HG02852 (cell line): ENCODE measurements around the gene KCNJ6.
"Not testable (repeated sequence)": the region's sequence is repeated elsewhere in the genome, so short reads cannot be mapped to it uniquely, and the experiment has no call there.

ENCODE experiments used
- ATAC-seq: cut with Tn5 transposase; IDR thresholded peaks from one replicate; pipeline ENCODE4 v1.9.1; 2021; ENCODE audit warnings: mild to moderate bottlenecking, moderate library complexity; ENCODE audit not compliant: unreplicated experiment

KCNJ6 gene

DNA sequence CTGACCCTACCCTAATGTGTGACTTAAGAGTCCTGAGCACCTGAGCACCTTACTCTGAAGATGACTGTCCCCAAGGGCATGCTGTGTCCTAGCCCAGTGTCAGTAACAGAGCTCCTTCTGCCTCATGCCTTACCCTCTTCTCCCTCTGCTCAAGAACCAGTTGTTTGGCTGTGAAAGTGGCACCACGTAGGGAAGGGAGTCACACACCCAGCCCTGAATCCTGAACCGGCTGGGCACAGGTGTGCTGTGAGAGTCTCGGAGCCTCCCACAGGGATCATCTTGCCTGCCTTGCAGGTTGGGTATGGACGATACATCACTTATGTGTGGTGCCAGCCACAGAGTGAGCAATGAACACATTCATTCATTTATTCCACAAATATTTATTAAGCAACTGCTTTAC is 329.1 kb downstream of the KCNJ6 start:
- no peak for ATAC-seq

DNA sequence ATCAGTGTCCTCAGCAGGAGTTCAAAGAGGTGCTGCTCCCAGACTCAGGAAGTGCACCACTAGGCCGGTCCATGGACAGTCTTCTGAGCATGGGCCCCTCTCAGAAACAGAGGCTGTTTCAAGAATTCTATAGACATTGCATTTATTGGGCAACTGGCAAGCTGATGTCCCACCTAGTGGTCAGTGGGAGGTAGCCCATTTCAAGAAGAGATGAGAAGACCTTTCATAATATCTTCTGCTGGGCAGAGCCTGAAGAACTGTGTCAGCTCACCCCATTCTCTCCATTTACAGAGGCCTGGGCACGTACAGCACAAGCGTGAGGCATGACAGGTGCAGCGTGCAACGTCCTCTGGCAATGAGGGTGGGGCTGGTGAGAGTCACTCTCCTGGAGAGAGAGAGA is 333.7 kb downstream of the KCNJ6 start:
- ATAC-seq = no peak

DNA sequence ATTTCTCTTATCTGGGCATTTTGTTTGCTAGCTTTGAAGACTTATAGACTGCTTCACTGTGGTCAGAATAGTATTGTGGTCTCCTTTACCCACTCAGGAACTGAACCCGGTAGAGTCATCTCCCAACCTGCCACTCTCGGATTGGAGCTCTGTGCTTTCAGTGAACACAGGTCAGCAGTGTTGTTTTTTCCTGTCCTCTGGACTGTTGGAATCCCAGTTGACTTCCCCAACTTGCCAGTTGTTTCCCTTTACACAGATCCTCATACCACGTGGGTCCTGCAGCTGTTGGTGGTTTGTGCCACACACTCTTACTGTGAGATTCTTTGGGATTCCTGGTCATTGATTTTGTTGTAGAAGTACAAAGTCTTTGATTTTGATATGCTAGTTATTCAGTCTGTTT is 335.6 kb downstream of the KCNJ6 start:
- ATAC-seq = no peak

DNA sequence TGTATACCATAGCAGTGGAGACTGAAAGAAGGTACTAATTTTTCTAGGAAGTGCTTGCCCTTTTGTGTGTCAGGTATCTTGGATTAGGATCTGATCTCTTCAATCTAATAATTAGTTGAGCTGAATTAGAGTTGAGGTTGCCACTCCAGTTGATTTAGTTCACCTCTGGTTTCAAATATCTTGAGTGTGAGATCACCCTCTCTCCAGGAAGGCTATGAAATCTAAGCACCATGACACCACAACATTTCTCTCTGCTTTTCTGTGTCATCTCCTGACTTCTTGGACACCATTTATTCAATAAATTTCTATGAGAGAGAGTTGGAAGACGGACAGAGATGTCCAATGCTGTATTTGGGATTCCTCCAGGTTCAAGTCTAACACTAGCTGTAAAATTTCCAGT is 336.9 kb downstream of the KCNJ6 start:
- ATAC-seq = no peak

DNA sequence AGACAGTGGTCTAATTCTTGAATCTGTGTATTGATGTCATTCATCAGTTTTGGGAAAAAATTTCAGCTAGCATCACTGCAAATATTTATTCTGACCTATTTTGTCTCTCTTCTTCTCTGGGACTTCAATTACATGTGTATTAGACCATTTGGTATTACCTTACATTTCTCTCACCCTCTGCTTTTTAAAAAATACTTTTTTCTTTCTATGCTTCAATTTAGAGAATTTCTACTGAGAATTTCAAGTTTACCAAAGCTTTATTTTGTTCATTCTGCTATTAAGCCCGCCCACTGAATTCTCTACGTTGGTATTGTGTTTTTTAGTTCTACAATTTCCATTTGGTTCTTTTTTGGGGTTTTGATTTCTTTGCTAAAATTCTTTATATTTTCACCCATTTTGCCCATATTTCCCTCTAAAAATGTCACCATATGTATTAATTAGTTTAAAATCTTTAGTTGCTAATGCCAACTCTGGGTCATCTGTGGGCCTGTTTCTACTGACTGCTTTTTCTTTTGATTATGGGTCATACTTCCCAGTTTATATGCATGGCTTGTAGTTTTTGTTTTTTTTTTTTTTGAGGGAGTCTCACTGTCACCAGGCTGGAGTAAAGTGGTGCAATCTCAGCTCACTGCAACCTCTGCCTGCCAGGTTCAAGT is 337.7 kb downstream of the KCNJ6 start:
- no peak for ATAC-seq

DNA sequence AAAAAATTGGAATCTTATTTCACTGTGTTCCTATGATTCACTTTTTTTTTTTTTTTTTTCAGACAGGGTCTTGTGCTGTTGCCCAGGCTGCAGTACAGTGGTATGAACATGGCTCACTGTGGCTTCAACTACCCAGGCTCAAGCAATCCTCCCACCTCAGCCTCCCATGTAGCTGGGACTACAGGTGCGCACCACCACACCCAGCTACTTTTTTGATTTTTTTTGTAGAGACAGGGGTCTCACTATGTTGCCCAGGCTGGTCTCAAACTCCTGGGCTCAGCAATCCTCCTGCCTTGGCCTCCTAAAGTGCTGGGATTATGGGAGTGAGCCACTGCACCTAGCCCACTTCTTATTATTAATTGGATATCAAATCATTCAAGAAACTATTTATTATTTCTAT is 339.3 kb downstream of the KCNJ6 start:
- not testable (repeated sequence) for ATAC-seq

DNA sequence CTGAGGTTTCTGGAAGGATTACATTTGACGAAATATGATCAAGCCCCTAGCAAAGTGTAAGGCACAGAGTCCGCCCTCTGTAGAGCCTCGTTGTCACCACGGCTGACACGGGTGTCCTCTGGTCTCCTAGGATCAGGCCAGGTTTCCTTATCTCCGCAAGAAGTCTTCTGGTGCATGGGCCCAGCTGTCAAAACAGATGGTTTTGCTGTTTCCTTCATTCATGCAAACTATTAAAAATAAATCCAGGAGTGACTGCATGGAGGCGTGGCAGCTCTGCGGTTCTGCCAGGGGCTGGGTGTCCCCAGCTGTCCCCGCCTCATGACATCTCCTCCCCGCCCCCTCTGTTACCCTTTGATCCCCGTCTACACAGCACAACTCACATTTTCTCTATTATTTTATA is 340.7 kb downstream of the KCNJ6 start:
- no peak for ATAC-seq

DNA sequence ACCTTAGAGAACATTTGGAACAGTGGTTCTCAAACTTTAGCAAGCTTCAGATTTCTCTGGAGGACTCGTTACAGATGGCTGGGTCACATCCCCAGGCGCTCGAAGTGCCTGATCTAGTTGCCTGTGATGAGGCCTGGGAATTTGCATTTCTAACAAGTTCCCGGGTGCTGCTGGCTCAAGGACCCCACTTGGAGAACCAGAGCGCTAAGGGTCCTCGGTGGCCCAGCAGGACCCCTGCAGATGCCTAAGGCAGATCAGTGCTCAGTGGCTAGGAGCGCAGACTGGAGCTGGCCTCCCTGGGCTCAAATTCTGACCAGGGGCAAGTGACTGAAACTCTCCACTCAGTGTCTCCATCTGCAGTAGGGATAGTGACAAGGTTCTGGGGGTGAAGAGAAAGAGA is 341.5 kb downstream of the KCNJ6 start:
- no peak for ATAC-seq

DNA sequence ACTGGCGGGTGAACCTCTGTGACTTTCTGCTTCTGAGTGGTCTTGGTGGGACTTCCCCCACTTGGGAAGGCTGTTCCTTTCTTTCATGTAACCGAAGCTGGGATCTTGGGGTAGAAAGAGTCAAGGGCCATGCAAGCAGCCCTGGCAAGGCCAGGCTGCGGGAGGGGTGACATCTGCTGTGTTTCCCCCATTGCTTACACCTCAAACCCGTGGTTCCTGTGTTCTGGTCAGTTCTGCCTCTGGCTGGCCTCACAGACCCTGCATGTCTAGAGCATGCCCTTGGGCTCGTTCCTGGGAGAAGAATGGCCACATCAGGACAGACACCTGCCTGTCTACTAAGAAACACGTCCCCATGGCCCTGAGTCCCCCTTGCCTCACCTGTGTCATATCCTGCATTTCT is 341.9 kb downstream of the KCNJ6 start:
- no peak for ATAC-seq

DNA sequence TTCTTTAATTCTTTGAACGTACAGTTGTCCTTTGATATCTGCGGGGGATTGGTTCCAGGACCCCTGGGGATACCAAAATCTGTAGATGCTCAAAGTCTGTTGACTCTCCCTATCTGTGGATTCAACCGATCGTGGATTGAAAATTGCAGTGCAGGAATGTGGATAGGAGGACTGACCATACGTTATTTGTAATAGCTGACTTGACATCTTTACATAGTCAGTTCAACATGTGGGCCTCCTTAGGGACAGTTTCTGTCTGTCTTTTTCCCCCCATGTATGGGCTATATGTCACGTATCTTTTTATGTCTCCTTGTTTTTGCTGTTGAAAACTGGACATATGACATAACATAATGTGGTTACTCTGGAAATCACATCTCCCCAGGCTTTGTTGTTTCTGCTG is 344.8 kb downstream of the KCNJ6 start:
- ATAC-seq = no peak

DNA sequence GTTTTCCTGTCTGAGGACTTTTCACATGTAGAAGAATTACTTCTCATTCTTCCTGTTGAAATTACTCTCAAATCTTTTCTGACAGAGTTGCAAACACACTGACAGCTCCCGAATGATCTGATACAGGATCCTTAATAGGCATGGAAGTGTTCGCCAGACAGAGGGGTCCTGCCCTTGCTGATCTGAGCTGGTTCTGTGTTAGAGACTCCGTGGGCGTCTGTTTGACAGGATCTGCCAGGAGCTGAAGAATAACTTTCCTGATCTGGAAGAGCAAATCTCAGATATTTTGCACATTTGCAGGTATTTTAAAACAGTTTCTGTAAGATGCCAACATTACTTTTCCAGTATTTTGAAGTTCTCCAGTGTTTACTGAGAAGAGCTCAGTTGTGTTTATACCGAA is 347.3 kb downstream of the KCNJ6 start:
- no peak for ATAC-seq

DNA sequence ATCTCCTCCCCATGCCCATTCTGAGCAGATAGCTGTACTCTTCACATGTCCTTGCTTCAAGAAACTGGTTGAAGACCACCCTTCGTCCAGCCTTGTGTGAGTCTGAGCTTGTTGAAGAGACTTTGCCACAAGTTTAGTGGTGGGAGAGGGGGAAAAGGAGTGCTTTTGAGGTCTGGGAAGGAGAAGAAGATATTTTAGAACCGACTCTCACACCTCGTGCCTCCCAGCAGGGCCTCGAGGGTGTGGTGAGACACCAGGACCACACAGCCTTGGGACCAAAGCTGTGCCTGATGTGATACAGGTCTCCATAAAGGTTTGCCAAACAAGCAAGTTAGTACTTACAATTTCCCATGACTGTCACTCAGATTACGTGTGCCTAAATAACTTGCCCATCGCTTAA is 347.8 kb downstream of the KCNJ6 start:
- ATAC-seq = no peak

DNA sequence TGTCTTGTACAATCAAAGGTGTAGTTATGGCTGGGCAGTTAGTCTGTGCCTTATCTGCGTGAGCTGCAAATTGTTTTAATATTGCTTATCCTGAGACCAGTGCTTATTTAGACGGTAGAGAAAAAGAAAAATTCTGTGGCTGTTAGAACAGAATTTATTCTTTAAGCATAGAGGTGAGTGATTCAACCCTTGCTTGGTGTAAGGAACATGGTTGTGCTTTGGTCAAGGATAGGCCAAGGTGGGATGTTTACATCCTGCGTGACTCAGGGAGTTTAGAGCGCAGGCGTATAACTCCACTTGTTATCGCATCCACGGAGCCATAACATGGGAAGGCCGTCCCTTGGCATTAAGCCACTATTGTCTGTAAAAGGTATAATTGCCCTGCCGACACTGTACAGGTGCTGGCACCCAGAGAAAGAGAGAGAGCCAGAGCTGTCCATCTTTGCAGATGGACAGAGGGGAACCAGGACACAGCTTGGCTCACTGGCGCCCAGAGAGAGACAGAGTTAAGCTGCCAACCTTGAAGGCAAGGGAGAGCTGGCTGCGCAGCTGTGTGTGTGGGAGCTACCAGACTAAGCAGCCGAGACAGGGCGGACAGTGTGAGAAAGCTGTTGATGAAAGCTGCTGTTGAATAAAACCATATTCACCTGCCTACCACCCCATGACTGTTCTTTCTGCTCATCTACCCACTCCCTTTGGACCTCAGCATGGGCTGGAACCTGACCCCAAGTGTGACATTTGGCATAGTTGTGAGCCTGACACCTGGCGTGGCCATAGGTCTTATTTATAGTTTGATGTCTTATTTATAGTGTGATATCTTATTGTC is 349.3 kb downstream of the KCNJ6 start:
- no peak for ATAC-seq

DNA sequence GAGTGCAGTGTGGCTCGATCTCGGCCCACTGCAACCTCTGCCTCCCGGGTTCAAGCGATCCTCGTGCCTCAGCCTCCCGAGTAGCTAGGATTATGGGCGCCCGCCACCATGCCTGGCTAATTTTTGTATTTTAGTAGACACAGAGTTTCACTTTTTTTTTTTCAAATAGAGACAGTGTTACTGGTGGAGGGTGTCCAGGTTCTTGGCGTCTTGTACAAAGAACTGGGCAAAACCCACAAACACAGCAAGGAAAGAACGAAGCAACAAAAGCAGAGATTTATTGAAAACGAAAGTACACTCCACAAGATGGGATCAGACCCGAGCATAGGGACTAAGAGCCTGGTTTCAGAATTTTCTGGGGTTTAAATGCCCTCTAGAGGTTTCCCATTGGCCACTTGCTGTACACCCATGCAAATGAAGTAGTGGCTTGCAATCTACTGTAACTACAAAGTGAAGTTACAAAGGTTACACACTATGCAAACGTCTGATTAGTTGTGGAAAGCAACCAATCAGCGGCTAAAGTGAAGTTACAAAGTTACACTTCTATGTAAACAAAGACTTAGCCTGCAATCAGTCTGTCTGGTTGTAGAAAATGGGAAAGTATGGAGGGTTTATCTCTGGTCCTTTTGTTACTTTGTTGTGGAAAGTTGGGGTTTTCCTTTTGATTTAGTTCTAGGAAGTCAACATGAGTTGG is 350.6 kb downstream of the KCNJ6 start:
- ATAC-seq = no peak

DNA sequence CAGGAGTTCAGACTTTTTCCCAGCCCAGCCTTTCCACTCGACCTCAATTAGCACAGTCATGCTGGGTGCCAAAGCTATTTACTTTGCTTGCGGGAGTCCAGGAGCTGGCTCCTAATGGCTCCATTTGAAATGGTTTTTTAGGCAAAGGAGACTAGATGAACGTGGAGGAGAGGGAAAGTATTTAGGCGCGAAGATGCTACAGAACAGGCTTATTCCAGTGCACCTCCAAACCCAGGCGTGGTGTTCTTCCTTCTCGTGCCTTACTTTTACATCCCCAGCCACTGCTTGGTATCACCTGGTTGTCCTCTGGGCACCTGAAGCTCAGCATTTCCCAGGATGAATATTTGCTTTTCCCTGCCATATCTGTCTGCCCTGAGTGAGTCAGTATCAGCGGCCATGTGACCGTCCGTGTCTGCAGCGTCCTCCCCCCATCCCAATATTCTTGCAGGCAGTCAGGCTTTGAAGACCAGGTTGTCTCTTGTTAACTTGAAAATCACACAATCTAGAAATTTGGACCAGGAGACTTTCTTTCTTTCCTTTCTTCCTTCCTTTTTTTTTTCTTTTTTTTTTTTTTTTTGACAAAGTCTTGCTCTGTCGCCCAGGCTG is 351.2 kb downstream of the KCNJ6 start:
- no peak for ATAC-seq

DNA sequence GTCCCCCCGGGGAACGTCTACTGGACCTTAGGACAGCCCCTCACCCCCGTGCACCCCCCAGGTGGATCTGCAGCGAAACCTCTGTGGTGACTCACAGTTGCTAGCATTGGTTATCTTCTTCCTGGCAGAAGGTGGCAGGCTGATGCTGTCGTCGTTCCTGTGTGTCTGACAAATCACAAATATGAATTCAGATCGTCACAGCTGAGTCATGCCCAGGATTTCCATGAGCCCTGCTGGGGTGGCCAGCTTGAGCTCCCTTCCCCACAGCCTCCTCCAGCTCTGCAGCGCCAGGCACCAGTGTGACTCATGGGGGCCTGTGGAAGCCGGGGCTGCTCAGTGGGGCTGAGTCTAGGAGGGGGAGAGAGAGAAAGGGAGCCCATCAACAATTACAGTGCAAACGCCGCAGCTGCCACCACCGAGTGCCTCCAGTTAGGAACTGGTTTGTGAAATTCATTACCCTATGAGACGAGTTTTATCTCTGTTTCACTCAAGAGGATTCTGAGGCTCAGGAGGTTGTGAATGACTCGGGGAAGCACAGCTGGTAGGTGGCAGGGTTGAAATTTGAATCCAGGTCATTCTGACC is 351.8 kb downstream of the KCNJ6 start:
- ATAC-seq = peak; percentile 41

DNA sequence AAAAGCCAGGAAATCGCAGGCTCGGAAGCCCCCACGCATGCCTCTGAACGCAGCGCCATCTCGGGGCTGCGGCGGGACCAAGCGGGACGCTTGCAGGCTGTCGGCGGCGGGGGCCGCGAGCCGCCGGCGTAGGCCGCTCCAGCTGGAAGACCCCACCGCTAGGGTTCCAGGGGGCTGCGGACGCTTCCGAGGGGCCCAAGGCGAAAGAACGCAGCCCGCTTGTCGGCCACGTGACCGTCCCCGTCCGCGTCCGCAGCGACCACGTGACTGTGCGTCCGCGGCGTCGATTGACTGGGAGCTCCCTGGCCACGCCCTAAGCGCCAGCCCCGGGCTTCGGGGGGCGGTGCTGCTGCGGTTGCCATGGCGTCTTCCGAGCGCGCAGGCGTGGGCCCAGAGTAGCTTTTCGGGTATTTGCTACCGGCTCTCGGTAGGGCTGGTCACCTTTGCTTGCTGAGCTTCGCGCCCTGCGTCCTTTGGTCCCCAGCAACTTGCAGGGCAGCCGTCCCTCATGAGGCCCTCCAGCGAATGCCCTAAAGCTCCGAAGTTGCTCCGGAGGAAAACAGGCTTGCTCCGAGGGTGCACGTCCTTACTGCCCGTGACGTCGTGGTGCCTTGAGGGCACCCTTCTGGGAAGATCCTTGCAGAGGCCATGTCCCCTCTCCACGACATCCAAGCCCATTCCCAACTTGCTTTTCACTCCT is 352.5 kb downstream of the KCNJ6 start:
- peak; percentile 93 for ATAC-seq

DNA sequence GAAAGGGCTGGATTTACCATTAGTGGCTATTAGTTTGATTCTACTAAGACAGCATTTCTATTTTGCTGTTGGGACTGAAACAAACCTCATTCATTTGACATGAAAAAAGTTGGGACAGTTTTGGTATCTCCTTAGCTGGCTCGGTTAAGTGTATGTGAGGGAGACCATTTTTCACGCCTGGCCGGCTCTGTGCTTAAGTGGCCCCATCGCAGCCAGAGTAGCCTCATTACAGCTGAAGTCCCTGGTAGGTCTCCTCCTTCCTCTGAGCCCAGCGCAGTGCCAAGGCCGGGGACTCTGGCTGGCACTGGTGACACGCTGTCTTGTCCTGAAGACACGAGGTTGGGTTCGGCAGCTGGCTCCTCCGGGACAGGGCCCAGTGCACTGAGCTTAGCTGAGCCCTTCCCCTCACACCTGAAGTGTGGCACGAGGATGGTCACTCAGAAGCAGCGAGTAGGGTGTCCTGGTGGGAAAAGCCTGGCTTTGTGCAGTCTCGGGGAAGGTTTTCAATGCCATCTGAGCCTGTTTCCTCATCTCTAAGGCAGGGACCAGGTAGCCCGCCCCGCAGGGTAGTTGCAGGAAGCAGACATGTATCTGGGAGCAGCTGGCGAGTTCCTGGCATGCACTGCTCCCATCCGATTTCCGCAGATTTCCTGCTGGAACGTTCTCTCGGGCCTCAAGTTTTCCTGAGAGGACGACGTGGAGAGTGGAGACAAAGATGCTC is 353.2 kb downstream of the KCNJ6 start:
- ATAC-seq = peak; percentile 25

DNA sequence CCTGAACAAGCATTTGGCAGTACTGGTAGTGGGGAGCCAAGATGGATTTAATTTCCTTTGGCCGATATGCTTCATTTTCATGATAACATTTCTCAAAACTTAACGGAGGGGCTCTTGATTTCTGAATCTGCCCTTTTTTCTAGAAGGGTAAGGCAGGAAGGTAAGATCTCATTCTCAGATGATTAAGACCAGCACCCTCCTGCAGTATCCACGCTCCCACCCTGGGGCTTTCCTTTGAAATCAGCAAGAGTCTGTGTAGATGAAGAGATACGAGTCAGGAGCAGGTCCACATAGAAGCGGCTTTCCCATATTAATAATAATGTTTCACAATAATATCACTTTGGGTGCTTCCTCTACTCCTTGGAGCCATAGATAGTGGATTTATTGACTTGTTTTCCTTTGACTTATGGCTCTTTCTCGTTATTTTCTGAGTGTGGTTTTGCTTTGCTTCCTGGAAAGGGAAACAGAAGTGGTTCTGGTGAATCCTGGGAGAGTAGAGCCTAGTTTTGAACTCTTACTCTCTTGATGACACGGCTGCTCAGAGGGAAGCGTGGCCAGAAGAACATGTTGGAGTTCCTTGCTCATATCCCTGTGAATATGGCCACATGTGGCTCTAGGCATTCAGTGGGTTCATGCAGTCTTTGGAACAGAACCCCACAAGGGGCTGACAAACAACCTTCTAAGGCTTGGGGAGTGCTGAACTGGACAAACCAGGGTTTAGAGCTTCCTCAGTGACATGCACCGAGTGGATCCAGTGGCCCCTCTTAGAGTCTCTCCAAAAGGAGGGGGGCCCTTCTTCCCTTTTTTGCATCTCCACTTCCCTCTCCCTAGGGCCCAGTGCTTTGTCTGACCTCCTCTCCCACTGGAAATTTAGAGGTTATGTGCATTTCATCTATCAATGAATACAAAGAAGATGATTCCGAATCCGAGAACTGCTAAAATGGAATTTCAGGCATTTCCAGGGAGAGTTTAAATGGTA is 354.0 kb downstream of the KCNJ6 start:
- no peak for ATAC-seq
